ENCODE data around the gene SMIM31.
A peak's percentile ranks its signal among the peaks of the same experiment; 100 is the strongest.

Gene SMIM31

DNA sequence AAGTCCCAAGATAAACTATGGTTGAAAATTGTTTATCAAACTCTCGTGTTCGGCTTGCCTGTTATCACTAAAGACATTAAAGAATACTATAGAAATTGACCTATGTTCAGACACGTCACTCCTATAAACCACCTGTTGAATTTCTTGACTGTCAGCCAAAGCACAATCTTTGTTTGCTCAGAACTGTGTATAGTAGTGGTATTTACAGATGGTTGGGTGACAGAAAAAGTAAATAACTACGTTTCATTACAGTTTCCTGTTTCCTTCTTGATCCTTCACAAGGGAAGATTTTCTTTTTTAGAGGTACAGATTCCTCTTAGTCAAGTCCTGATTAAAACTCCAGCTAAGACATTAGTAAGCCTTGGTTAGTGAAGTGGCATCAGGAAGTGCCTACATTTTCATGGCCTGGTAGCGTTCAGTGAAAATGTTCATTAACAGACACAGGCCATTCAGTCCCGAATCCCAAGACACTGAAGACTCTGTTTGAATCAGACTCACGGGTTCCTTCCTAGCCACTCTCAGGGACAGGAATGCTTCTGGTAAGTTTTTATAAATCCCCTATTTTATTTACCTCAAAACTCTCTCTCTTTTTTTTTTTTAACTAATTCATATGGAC, at the start of gene SMIM31:
SMIM31 (plus strand) TSS at position 259 of the 616 bp plus-strand sequence. CDS start 16,313 bp downstream, outside the sequence.
- DNase-seq: no peak

GRCh38 chr4:164706675-164707074, 47.3 kb upstream of the SMIM31 start:
- no peak for DNase-seq

DNA sequence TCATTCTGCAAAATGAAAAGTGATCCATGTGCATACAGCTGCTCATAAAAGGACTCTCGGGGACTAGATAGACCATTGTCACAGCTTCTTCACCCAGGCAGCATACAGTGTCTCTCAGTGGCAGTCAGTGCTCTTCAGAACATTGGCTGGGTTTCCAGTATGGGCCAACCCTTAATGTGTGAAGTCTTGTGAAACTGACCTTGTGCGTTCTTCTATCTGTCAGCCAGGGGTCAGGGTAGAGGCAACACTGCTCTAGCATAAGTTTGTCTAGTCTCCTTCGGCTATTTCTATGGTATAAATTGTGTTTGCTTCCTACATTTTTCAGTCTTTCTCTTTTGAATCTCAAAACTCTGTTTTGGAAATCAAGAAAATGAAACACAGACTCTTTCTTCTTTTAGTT, 37.0 kb upstream of the SMIM31 start:
- DNase-seq: no peak

GRCh38 chr4:164718827-164719226, 35.1 kb upstream of the SMIM31 start:
- DNase-seq: no peak

GRCh38 chr4:164725066-164725465, 28.9 kb upstream of the SMIM31 start:
- no peak for DNase-seq

- DNase-seq: no peak
Observed at GRCh38 chr4:164730705-164731393, 23.1 kb upstream of the SMIM31 start.

DNA sequence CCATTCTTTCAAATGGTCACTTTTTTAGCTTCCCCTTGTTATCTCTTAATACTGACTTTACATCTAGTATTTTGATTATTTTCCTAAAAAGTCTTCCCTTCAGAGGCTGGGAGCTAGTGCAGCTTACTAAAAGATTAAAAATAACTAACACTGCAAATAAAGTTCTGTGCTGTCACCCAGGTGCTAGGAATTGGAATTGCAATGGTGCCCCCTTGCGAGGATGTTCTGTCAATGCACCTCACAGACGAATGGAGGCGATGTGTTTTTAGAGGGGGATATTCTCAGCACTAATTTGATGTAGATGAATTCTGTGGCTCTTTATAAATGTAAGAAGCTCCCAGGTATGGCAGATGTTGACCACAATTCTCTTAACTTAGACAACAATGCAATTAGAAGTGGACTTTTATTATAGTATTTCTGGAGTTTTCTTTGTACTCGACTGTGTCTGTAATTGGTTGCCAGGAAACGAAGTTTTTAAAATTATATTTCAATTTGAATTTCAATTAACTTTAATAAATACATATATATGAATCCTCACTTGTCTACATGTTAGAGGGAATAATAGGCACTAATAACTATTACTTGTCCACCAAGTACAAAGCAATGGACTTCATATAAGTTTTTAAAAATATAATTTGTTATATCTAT, 22.0 kb upstream of the SMIM31 start:
- DNase-seq: peak in 1 of 2 experiments; percentile 37

- no peak for DNase-seq
Observed at GRCh38 chr4:164734484-164734883, 19.4 kb upstream of the SMIM31 start.

DNA sequence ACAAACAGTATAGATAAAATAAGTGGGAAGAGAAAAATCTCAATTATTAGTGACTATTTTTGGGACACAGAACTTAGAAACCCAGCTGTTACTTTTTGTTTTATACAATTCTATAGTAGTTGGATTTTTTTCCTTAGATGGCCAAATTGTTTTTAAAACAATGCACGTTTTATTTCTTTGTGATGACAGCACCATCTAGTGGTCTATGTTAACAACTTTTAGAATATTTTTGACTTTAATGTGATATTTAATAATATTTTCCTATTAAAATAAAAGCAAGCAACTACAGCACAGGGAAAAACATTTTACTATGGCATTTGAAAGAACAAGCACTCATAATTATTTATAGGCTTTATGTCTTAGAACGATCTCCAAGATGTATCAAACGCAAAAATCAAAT, 5.6 kb upstream of the SMIM31 start:
- DNase-seq: peak in 1 of 2 experiments; percentile 3

DNA sequence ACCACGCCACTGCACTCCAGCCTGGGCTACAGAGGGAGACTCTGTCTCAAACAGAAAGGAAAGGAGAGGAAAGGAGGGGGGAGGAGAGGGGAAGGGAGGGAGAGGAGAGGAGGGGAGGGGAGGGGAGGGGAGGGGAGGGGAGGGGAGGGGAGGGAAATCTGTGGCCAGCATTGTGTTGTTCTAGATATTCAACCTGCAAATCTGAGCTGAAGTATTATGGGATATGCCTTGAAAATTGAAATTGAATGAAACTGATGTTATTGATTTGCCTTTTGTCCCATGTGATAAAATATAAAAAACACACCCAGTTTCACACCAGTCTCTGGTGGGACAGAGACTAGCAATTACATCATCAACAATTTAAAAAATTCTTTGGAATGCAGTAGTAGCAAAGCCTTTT, 1.5 kb downstream of the SMIM31 start:
- no peak for DNase-seq

DNA sequence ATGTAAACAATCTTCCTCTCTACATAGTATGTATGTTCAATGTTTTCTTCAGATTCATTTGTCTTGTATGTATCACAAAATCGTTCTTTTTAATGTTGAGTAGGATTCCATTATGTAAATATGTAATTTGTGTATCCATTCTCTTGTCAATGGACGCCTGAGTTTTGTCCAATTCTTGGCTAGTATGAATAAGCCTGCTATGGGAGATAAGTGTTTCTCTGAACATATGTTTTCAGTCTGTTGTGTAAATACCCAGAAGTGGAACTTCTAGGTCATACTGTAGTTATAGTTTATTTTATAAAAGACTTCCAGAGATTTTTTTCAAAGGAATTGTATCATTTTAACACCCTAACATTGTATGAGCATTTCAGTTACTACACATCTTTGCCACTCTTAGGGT, 2.8 kb downstream of the SMIM31 start:
- DNase-seq: no peak

GRCh38 chr4:164761241-164761640, 7.3 kb downstream of the SMIM31 start:
- no peak for DNase-seq

DNA sequence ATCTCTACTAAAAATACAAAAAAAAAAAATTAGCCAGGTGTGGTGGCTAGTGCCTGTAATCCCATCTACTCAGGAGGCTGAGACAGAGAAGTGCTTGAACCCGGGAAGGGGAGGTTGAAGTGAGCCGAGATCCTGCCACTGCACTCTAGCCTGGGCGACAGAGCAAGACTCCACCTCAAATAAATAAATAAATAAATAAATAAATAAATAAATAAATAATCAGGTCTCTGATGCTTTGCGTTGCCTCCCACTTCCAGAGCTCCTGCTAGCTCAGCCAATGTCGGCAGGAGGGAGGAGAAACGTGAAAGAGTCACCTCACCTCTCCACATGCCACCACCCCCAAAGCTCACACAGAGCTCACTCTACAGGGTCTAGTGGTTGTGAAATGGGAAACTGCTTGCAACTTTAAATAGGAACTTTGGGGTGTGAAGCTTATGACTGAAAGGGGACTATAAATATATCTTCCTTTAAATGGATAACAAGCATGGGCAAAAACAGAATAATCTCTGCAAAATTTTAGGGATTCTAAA, 7.9 kb downstream of the SMIM31 start:
- DNase-seq: no peak

DNA sequence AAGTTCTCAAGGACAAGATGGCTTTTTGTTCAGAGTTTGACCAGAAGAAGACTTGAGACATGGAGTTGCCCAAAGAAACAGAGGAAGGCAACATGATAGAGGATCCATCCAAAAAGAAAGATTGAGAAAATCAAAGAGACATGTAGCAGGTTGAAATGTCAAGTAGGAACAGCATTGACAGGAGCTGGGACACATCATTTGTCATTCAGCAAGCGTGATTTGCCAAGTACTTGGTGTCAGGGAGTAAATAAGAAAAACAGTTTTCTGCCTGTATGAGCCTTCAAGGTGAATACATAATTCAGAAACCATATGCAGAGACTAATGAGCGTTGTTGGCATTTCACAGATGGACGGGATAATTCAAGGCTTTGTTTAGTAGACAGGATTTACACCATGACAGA, 11.2 kb downstream of the SMIM31 start:
- no peak for DNase-seq

GRCh38 chr4:164765833-164766232, 11.9 kb downstream of the SMIM31 start:
- no peak for DNase-seq

DNA sequence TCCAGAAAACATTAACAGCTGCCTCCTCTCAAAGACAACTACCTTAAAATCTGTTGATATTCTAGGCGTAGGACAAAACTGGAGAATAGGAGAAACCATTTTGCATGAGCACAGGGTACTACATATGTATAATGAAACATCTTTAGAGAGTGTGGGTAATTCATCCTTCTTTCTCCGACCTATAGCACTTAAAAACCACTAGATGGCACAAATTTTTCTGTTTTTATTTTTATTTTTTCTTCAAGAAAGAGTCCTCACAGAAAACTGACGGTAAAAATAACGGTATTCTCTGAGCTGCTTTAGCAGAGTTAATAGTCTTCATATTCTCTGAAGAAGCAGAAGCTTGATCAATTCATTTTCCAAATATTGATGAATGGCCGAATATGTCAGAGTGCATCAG, 14.6 kb downstream of the SMIM31 start:
- no peak for DNase-seq

DNA sequence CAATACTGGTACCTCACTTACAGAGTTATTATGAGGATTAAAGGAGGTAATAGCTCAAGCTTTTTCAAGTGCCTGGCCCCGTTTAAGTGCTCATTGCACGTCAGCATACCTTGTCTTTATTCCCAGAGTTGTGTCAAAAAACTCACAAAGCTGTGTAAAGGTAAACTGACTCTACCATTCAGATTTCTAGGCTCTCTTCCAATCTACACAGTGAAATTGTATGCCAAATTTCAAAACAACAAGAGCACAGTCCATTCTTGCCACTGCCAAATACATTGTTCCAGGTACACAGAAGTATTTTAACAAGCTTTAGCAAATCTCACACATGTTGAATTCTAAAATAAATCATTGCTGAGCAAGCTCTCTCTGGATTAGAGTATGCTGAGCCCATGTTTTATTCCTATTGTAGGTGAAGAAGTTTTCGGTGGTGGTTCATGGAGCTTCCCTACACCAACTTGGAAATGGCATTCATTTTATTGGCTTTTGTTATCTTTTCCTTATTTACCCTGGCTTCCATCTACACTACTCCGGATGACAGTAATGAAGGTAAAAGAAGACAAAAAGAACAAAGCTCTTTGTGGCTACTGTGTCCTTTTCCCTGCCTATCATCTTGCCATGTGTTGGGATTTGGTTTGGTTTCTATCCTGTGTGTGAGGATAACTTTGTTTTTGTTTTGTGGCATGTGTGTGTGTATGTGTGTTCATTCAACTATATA, 16.2 kb downstream of the SMIM31 start:
- DNase-seq: no peak

GRCh38 chr4:164771088-164771487, 17.2 kb downstream of the SMIM31 start:
- no peak for DNase-seq

DNA sequence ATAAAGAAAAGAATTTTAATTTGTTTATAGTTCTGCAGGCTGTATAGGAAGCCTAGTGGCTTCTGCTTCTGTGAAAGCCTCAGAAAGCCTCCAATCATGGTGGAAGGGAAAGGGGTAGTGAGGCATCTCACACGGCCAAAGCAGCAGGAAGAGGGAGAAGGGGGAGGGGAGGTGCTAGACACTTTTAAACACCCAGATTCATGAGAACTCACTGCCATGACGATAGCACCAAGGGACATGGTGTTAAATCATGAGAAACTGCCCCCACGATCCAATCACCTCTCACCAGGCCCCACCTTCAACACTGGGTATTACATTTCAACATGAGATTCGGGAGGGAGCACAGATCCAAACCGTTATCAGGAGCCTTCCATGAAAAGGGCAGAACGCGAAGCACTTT, 18.1 kb downstream of the SMIM31 start:
- DNase-seq: no peak

- DNase-seq: no peak
Observed at GRCh38 chr4:164779080-164779479, 25.1 kb downstream of the SMIM31 start.

DNA sequence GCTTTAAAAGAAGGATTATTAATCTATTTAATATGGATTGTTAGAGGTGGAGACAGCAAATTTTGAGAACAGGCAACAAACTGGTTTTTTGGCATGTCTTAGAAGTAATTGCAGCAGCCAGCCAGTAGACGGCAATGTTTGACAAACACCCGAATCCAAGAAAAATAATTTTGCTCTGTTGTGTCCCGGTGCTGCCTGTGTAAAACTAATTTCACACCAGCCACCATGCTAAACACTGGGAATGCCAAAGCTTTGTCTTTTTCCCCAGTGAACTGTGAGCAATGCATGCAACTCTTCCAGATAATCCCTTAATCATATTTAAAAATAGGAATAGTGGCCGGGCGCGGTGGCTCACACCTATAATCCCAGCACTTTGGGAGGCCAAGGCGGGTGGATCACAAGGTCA, 25.9 kb downstream of the SMIM31 start:
- DNase-seq: peak in 1 of 2 experiments; percentile 22

GRCh38 chr4:164780839-164781238, 26.9 kb downstream of the SMIM31 start:
- DNase-seq: no peak

- DNase-seq: no peak
Observed at GRCh38 chr4:164783976-164784375, 30.0 kb downstream of the SMIM31 start.
